ENCODE data around the gene PRELID1.
"Not testable (repeated sequence)": the region's sequence is repeated elsewhere in the genome, so short reads cannot be mapped to it uniquely, and the experiment has no call there.

PRELID1 gene

GRCh38 chr5:177302354-177303110 lies 1.1 kb upstream of the PRELID1 start:
- H3K36me3 Mint-ChIP-seq (ENCODE audit: insufficient read depth): peaks cover 36% of the 10 kb centered on the region
- H3K4me3 Mint-ChIP-seq: peak overlapping the region; percentile 87
- no peaks in the 10 kb centered on the region for H3K9me3 Mint-ChIP-seq
- H3K27me3 Mint-ChIP-seq: no peaks in the 10 kb centered on the region
- DNase-seq (ENCODE audit: low spot score in 2 of 2): no peak
- H3K27ac Mint-ChIP-seq (ENCODE audit: low read depth): peak overlapping the region; percentile 85
- peaks cover 75% of the 10 kb centered on the region for H3K4me1 Mint-ChIP-seq
- no peak for ATAC-seq (replicated peaks; ENCODE audit: extremely low read depth, poor library complexity, severe bottlenecking)

GRCh38 chr5:177303925-177304391 lies 359 bp downstream of the PRELID1 start:
- no peak for DNase-seq (ENCODE audit: low spot score in 2 of 2)
- H3K4me3 Mint-ChIP-seq: peak overlapping the region; percentile 87
- ATAC-seq (replicated peaks; ENCODE audit: extremely low read depth, poor library complexity, severe bottlenecking): peak; percentile 2
- H3K27ac Mint-ChIP-seq (ENCODE audit: low read depth): peak overlapping the region; percentile 85
- H3K36me3 Mint-ChIP-seq (ENCODE audit: insufficient read depth): peaks cover 34% of the 10 kb centered on the region
- no peaks in the 10 kb centered on the region for H3K27me3 Mint-ChIP-seq
- H3K9me3 Mint-ChIP-seq: no peaks in the 10 kb centered on the region
- H3K4me1 Mint-ChIP-seq: peaks cover 74% of the 10 kb centered on the region

GRCh38 chr5:177304392-177305119 lies 957 bp downstream of the PRELID1 start:
- H3K36me3 Mint-ChIP-seq (ENCODE audit: insufficient read depth): peaks cover 32% of the 10 kb centered on the region
- H3K9me3 Mint-ChIP-seq: no peaks in the 10 kb centered on the region
- no peaks in the 10 kb centered on the region for H3K27me3 Mint-ChIP-seq
- DNase-seq (ENCODE audit: low spot score in 2 of 2) (no peak), ATAC-seq (replicated peaks; ENCODE audit: extremely low read depth, poor library complexity, severe bottlenecking) (no peak)
- peak overlapping the region; percentile 85 for H3K27ac Mint-ChIP-seq (ENCODE audit: low read depth)
- H3K4me1 Mint-ChIP-seq: peaks cover 73% of the 10 kb centered on the region
- H3K4me3 Mint-ChIP-seq: peak overlapping the region; percentile 87

- DNase-seq (ENCODE audit: low spot score in 2 of 2); H3K9me3 Mint-ChIP-seq; H3K27ac Mint-ChIP-seq (ENCODE audit: low read depth); H3K27me3 Mint-ChIP-seq; ATAC-seq (replicated peaks; ENCODE audit: extremely low read depth, poor library complexity, severe bottlenecking): not testable (repeated sequence)
- Mint-ChIP-seq H3K36me3 (ENCODE audit: insufficient read depth) (peaks cover 27% of the 10 kb centered on the region), H3K4me3 (peak overlapping the region; percentile 87), H3K4me1 (peaks cover 69% of the 10 kb centered on the region)
Observed at GRCh38 chr5:177306103-177306640, 2.6 kb downstream of the PRELID1 start.

GRCh38 chr5:177306674-177307543 lies 3.3 kb downstream of the PRELID1 start:
- no peak for DNase-seq (ENCODE audit: low spot score in 2 of 2)
- H3K4me3 Mint-ChIP-seq: no peak overlapping the region
- no peaks in the 10 kb centered on the region for H3K9me3 Mint-ChIP-seq
- no peak for ATAC-seq (replicated peaks; ENCODE audit: extremely low read depth, poor library complexity, severe bottlenecking)
- H3K27me3 Mint-ChIP-seq: no peaks in the 10 kb centered on the region
- H3K27ac Mint-ChIP-seq (ENCODE audit: low read depth): no peak overlapping the region
- H3K4me1 Mint-ChIP-seq: peaks cover 69% of the 10 kb centered on the region
- H3K36me3 Mint-ChIP-seq (ENCODE audit: insufficient read depth): peaks cover 27% of the 10 kb centered on the region

GRCh38 chr5:177307544-177308363 lies 4.2 kb downstream of the PRELID1 start:
- Mint-ChIP-seq H3K27me3 (no peaks in the 10 kb centered on the region), H3K36me3 (ENCODE audit: insufficient read depth) (peaks cover 25% of the 10 kb centered on the region), H3K9me3 (no peaks in the 10 kb centered on the region), H3K27ac (ENCODE audit: low read depth) (no peak overlapping the region), H3K4me3 (no peak overlapping the region), H3K4me1 (peaks cover 65% of the 10 kb centered on the region)
- ATAC-seq (replicated peaks; ENCODE audit: extremely low read depth, poor library complexity, severe bottlenecking) (no peak), DNase-seq (ENCODE audit: low spot score in 2 of 2) (no peak)

- ATAC-seq (replicated peaks; ENCODE audit: extremely low read depth, poor library complexity, severe bottlenecking) (no peak), DNase-seq (ENCODE audit: low spot score in 2 of 2) (no peak)
- H3K4me3 Mint-ChIP-seq: no peak overlapping the region
- H3K36me3 Mint-ChIP-seq (ENCODE audit: insufficient read depth): peaks cover 23% of the 10 kb centered on the region
- no peak overlapping the region for H3K27ac Mint-ChIP-seq (ENCODE audit: low read depth)
- H3K4me1 Mint-ChIP-seq: peaks cover 61% of the 10 kb centered on the region
- no peaks in the 10 kb centered on the region for H3K27me3 Mint-ChIP-seq
- H3K9me3 Mint-ChIP-seq: no peaks in the 10 kb centered on the region
Observed at GRCh38 chr5:177308740-177309139, 5.1 kb downstream of the PRELID1 start.

GRCh38 chr5:177309351-177310191 lies 6.0 kb downstream of the PRELID1 start:
- H3K4me1 Mint-ChIP-seq: peaks cover 53% of the 10 kb centered on the region
- DNase-seq (ENCODE audit: low spot score in 2 of 2): peak; percentile 48 to 61
- H3K36me3 Mint-ChIP-seq (ENCODE audit: insufficient read depth): peaks cover 15% of the 10 kb centered on the region
- H3K27me3 Mint-ChIP-seq: no peaks in the 10 kb centered on the region
- ATAC-seq (replicated peaks; ENCODE audit: extremely low read depth, poor library complexity, severe bottlenecking): no peak
- H3K9me3 Mint-ChIP-seq: no peaks in the 10 kb centered on the region
- H3K4me3 Mint-ChIP-seq: peak overlapping the region; percentile 44
- H3K27ac Mint-ChIP-seq (ENCODE audit: low read depth): no peak overlapping the region

- DNase-seq (ENCODE audit: low spot score in 2 of 2): no peak
- H3K36me3 Mint-ChIP-seq (ENCODE audit: insufficient read depth): peaks cover 10% of the 10 kb centered on the region
- H3K4me3 Mint-ChIP-seq: peak overlapping the region; percentile 82
- peaks cover 46% of the 10 kb centered on the region for H3K4me1 Mint-ChIP-seq
- no peaks in the 10 kb centered on the region for H3K9me3 Mint-ChIP-seq
- H3K27me3 Mint-ChIP-seq: no peaks in the 10 kb centered on the region
- no peak for ATAC-seq (replicated peaks; ENCODE audit: extremely low read depth, poor library complexity, severe bottlenecking)
- peak overlapping the region; percentile 76 for H3K27ac Mint-ChIP-seq (ENCODE audit: low read depth)
Observed at GRCh38 chr5:177310332-177310731, 6.7 kb downstream of the PRELID1 start.

GRCh38 chr5:177310757-177311391 lies 7.3 kb downstream of the PRELID1 start:
- DNase-seq (ENCODE audit: low spot score in 2 of 2) (no peak), ATAC-seq (replicated peaks; ENCODE audit: extremely low read depth, poor library complexity, severe bottlenecking) (no peak)
- peak overlapping the region; percentile 82 for H3K4me3 Mint-ChIP-seq

GRCh38 chr5:177311392-177311722 lies 7.8 kb downstream of the PRELID1 start:
- no peak for ATAC-seq (replicated peaks; ENCODE audit: extremely low read depth, poor library complexity, severe bottlenecking)
- Mint-ChIP-seq H3K9me3 (no peaks in the 10 kb centered on the region), H3K27me3 (no peaks in the 10 kb centered on the region), H3K4me1 (peaks cover 36% of the 10 kb centered on the region), H3K4me3 (peak overlapping the region; percentile 82), H3K36me3 (ENCODE audit: insufficient read depth) (peaks cover 5% of the 10 kb centered on the region), H3K27ac (ENCODE audit: low read depth) (no peak overlapping the region)
- DNase-seq (ENCODE audit: low spot score in 2 of 2): no peak

More at GRCh38 chr5:177310757-177311391, 7.3 kb downstream of the PRELID1 start:
- Mint-ChIP-seq H3K4me1 (peaks cover 40% of the 10 kb centered on the region), H3K36me3 (ENCODE audit: insufficient read depth) (peaks cover 7% of the 10 kb centered on the region), H3K9me3 (no peaks in the 10 kb centered on the region), H3K27me3 (no peaks in the 10 kb centered on the region), H3K27ac (ENCODE audit: low read depth) (peak overlapping the region; percentile 76)

All from central memory CD8-positive, alpha-beta T cell (primary cell).